ENCODE measurements around the gene GMPPB.
"Not testable (repeated sequence)": the region's sequence is repeated elsewhere in the genome, so short reads cannot be mapped to it uniquely, and the experiment has no call there.

GMPPB gene

GRCh38 chr3:49689908-49690624 is 33.7 kb downstream of the GMPPB start:
- peak; percentile 26 for DNase-seq (ENCODE audit: low read depth)

DNA sequence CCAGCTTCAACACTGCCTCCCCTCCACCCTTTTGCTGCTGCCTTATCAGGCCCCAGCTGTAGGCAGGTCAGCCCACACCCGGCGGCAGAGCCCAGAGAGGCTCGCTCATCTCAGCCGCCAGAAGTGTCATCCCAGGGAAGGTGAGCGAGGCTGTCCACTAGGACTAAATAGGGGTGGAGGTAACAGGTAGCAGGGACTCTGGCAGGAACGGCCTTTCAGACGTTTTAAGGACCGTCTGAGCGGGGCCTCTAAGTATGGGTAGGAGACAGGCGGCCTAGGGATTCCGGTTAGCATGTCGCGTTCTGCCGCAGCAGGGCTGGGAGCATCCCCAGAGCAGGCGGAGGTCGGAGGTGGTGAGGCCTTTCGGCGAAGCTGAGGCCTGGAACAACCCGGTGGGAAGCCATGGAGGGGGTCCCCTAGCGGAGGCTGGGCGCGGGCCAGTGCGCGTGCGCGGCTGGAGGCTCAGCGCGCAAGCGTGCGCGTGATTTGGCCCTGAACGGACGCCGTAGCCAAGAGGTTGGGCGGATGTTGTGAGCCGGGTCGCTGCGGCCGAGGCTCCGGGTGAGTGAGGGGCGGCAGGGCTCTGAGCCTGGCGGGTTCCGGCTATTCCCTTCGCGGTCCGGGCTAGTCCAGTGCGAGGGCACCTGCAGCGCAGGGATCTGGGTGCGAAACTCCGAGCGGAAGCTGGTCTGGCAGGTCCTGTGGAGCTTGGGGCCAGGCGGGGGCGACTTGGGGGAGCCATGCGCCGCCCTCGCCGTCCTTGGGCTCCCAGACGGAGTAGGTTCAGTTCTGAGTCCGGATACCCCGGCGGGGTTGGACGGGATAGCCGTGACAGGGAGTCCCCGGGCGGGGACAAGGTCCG is 34.5 kb downstream of the GMPPB start, which contains the start of the genes MST1 and RNF123:
Gene MST1 (minus strand): TSS at position 429 of the 862 bp plus-strand sequence. CDS start 783 bp downstream, outside the sequence.
Gene RNF123 (plus strand): TSS at position 512 of the 862 bp plus-strand sequence. CDS start 1,609 bp downstream, outside the sequence.
- DNase-seq (ENCODE audit: low read depth): peak; percentile 92

GRCh38 chr3:49688338-49689045 is 35.3 kb downstream of the GMPPB start:
- DNase-seq (ENCODE audit: low read depth): not testable (repeated sequence)

GRCh38 chr3:49687424-49687795 is 36.3 kb downstream of the GMPPB start:
- DNase-seq (ENCODE audit: low read depth): not testable (repeated sequence)

DNA sequence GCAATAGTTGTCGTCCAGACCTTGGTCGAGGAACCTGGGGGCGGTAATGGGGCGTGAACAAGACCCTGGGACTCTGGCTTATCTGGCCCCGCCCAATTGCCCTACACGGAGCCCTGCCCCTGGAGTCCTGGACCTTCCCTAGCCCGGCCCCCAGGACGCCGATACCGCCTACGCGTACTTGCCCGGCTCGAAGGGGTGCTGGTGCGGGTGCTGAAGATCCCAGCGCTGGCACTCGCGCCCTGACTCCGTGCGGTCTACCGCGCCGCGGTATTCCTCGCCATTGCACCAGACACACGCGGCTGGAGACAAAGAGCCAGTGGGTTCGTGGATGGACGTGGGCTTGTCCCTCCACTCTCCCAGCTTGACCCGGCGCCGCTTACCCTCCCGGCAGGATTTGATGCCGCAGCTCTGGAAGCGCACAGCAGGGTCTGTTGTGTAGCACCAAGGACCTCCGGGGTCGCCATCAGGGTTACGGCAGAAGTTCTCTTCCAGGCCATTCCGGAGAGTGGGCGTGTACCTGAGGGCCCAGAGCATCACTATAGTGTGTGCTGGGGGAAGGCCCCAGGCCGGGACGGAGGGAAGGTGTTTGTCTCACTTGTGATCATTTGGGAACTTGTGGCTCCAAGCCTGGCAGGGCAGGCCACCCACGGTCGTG is 36.9 kb downstream of the GMPPB start:
- DNase-seq (ENCODE audit: low read depth): not testable (repeated sequence)

DNA sequence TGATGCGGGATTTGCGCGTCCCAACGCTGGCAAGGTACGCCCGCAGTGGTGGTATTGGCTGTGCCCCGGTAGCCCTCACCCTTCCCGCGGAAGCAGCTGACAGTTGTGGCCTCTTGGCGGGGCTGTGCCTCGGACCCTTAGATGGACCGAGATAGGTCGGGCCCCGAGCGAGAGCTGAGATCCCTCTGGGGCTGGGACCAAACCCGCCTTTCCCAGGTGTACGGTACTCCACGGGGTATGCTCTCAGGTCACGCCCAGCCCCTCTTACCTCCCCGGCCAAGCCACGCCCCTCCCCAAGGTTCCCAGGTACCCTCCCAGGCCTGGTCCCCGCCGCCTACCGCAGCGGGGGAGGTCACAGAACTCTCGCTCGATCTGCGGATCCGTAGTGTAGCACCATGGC is 37.4 kb downstream of the GMPPB start:
- DNase-seq (ENCODE audit: low read depth): not testable (repeated sequence)

DNA sequence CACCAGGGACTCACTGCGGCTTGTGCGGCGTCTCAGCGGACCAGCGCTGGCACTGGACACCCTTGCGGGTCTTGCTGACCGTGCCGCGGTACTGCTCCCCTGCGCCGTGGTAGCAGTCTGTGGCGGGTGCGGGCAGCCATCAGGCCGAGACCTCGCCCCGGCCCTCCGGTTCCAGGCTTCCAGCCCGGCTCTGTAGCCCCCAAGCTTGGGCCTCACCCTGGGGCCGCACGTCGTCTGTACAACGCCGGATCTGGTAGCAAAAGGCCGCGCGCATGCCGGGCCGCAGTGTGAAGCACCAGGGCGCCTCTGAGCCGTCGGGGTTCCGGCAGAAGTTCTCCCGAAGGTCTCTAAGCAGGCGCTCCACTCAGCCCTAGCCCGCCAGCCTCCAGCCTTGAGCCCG is 37.9 kb downstream of the GMPPB start:
- not testable (repeated sequence) for DNase-seq (ENCODE audit: low read depth)

GRCh38 chr3:49685103-49685502 is 38.6 kb downstream of the GMPPB start:
- not testable (repeated sequence) for DNase-seq (ENCODE audit: low read depth)

- not testable (repeated sequence) for DNase-seq (ENCODE audit: low read depth)
Measured at GRCh38 chr3:49684453-49684852, 39.3 kb downstream of the GMPPB start.

DNA sequence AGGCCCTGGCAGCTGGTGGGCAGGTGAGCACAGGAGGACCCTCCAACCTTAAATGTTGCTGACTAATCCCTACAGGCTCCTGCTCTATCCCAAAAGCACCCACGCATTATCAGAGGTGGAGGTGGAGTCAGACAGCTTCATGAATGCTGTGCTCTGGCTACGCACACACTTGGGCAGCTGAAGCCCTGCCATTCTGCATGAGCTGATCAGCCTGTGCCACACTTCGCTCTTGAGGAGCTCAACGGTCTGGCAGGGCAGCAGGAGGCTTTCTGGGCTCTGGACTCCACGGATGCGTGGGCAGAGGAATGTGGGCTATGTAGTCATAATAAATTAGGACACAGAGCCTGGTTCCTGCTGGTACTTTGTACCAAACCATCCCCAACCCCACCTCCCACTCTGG is 40.6 kb downstream of the GMPPB start:
- no peak for DNase-seq (ENCODE audit: low read depth)

GRCh38 chr3:49681543-49681942 is 42.2 kb downstream of the GMPPB start:
- no peak for DNase-seq (ENCODE audit: low read depth)

- DNase-seq (ENCODE audit: low read depth): no peak
Measured at GRCh38 chr3:49681232-49681522, 42.6 kb downstream of the GMPPB start.

- no peak for DNase-seq (ENCODE audit: low read depth)
Measured at GRCh38 chr3:49680493-49681231, 43.1 kb downstream of the GMPPB start.

- no peak for DNase-seq (ENCODE audit: low read depth)
Measured at GRCh38 chr3:49675912-49676311, 47.8 kb downstream of the GMPPB start.

DNA sequence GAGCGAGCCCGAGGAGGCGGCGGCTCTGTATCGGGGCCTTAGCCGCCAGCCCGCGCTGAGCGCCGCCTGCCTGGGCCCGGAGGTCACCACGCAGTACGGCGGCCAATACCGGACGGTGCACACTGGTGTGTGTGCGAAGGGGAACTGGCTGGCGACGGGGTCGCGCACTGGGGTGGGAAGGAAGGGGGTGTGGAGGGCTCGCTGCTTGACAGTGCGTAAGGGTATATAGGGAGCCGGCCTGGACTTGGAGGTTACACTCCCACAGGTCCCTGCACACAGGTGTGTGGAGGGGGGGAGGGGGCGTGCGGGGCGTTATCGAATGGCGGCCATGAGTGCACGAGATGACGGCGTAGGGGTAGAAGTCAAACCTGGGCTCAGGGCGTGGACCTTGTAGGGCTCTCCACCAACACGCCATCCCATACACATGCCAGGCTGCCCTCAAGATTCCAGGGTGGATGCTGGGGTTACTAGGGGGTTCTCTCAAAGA is 49.2 kb downstream of the GMPPB start:
- peak; percentile 62 for DNase-seq (ENCODE audit: low read depth)

GRCh38 chr3:49673715-49674496 is 49.8 kb downstream of the GMPPB start, which contains the start of gene APEH:
TSS of gene APEH (plus strand) at chr3:49674351. CDS start at chr3:49674402, 51 bp downstream.
- DNase-seq (ENCODE audit: low read depth): peak; percentile 99

GRCh38 chr3:49673121-49673714 is 50.5 kb downstream of the GMPPB start:
- DNase-seq (ENCODE audit: low read depth): peak; percentile 71

- DNase-seq (ENCODE audit: low read depth): peak; percentile 69
Measured at GRCh38 chr3:49671291-49672288, 52.2 kb downstream of the GMPPB start.

GRCh38 chr3:49670940-49671290 is 52.8 kb downstream of the GMPPB start:
- no peak for DNase-seq (ENCODE audit: low read depth)
